Measurements from ENCODE around the gene NUDT3.
"Not testable (repeated sequence)": the region's sequence is repeated elsewhere in the genome, so short reads cannot be mapped to it uniquely, and the experiment has no call there.

The NUDT3 gene

DNA sequence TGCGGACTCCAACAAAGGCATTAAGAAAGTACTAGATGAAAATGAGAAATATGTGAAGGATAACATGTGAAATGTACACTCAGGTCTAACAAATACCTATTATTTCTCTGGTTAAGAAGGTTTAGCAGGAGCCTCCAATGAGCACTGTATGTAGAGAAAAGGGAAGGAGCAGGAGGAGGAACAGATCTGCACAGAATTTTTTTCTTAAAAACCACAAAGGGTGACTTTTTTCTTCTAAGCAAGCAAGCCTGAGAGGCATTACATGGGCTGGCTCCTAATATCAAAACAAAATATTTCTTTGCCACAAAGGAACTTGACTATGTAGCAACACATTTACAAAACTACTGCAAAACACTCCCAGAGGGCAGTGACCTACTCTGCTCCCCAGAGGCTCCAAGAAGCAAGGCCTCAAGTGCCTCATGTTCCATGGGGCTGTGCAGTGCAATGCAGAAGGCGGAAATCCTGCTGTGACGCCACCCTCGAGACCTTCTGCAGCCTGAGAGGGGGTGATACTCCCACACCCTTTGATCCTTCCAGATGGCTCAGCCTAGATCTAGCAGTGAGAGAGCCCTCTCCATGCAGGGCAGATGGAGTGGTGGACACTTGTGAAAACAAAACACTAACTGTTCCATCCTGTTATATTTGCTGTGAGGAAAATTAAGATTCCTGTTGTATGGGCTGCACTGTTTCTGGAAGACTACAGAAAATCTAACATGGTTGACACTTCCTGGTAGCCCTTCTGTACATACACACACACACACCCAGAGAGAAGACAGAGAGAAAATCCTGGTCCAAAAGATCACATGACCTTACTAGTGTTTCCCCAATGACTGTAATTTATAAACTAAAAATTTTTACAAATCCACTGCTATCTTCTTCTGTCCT, 107.7 kb downstream of the NUDT3 start:
- no peak for DNase-seq

DNA sequence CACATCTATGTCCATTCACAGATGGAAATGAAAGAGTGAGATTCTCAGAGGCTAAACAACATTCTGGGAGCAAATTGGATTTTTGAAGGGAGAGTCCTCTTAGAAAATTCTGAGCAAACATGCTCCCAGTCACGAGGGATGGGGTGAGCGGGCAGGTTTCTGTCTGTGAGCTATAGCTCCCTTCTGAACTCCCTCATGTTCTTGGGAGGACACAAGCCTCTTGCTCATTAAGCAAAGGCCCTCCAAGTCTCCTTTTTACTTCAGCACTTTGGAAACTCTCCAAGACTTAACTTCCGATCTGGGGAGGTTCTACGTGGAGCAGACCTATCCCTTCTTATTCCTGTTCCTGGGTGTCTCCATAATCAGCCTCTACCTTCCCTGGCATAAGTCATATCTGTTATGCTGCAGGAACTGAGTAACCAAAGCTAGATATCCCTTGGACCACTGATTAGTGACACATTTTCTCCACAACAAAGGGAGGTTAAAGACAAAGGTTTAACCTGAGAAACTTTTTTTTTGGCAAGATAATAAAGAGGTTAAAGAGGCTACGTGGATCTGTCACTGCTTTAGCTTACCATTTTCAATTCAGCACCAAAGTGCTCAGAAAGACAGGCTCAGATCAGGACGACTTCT, 110.7 kb downstream of the NUDT3 start:
- no peak for DNase-seq

- DNase-seq, result no peak
These were observed 112.3 kb downstream of the NUDT3 start for GRCh38 chr6:34280216-34280615.

GRCh38 chr6:34278833-34279232, 113.6 kb downstream of the NUDT3 start:
- DNase-seq, result no peak

GRCh38 chr6:34277763-34278112, 114.7 kb downstream of the NUDT3 start:
- DNase-seq, result no peak

GRCh38 chr6:34276881-34277762, 115.3 kb downstream of the NUDT3 start:
- no peak for DNase-seq

- no peak for DNase-seq
These were observed 116.3 kb downstream of the NUDT3 start for GRCh38 chr6:34276191-34276590.

- DNase-seq, result no peak
These were observed 117.2 kb downstream of the NUDT3 start for GRCh38 chr6:34275128-34275804.

DNA sequence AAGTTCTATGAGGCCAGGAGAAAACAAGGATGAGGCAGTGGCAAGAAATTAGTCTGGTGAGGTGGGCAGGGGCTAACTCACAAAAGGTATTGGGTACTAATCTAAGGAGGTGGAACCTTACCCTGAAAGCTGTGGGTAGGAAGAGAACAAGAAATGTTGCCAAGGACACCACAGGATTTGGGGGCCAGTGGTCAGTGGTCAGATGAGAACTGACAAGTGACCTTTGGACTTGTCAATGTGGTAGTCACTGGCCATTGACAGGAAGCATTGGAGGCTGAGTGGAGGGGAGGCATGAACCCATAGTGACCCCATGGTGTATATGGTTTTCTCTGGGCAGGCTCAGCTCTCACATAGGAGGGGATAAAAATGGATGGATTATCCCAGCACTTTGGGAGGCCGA, 118.3 kb downstream of the NUDT3 start:
- no peak for DNase-seq

DNA sequence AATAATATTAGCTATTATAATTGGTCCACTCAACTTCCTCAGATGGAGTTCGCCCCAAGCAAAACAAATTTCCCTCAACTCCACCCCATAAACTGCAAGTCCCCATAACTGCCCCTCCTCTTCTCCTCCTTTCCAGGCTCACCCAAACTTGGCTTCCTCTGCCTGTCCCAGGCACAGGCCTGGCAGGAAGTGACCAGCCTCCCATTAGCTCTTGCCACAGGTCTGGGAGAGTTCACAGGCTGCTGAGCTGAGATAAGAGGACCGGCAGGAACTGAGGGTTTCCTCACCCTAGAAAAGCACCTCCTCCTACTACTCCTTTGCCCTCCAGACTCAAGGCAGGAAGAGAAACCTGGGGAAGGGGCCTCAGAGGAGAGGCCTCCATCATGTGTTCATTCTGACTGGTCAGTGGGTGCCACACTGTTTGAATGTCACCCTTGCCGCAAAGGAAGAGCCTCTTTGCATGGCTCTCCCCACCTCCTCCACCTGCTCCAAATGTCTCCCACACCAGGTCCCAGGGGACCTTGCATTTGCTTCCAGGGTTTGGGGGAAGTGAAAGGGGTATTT, 119.1 kb downstream of the NUDT3 start:
- DNase-seq, result no peak

DNA sequence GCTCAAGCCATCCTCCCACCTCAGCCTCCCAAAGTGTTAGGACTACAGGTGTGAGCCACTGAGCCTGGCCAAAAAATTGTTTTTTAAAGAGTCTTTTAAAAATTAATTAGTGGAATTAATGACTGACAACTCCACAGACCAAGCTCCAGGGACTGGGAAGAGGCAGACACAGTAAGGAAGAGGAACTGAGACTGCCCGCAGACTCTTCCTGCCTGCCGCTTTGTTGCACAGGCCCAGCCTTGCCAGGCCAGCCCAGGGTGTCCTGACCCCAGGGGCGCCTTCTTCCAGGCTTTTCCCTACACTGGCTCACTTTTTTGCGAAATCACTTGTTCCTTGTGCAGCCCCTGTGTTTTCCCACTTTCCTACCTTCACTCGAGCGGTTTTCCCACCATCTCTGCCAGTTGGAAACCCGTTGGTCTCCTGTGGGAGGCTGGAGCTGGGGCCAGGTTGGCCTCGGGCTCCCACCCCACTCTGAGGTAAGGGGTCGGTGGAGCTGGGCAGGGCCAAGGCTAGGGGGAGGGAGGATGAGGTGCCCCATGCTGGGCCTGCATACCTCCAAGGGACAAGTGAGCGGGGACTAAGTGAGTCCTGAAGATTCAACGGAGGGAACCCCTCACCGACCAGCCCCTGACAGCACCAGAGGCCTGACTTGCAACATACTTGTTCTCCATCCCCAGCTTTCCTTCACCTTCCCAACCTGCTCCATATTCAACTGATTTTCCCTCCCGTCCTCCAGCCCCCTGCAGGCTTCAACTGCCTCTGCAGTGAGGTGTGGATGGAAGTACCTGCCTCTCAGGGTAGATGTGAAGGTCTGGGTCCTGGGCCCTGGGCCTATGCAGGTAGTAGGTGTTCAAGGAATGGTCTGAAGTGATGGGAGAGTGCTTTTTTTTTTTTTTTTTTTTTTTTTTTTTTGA, 120.2 kb downstream of the NUDT3 start:
- no peak for DNase-seq

DNA sequence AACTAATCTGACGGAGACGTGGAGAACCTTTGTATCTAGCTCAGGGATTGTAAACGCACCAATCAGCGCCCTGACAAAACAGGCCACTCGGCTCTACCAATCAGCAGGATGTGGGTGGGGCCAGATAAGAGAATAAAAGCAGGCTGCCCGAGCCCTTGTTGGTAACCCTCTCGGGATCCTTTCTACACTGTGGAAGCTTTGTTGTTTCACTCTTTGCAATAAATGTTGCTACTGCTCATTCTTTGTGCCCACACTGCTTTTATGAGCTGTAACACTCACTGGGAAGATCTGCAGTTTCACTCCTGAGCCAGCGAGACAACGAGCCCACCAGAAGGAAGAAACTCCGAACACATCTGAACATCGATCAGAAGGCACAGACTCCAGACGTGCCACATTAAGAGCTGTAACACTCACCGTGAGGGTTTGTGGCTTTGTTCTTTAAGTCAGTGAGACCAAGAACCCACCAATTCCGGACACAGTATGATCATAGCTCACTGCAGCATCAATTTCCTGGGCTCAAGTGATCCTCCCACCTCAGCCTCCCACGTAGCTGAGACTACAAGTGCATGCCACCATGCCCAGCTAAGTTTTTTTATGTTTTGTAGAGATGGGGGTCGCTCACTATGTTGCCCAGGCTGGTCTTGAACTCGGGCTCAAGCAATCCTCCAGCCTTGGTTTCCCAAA, 122.7 kb downstream of the NUDT3 start:
- DNase-seq, result not testable (repeated sequence)

GRCh38 chr6:34269132-34269531, 123.3 kb downstream of the NUDT3 start:
- DNase-seq, result not testable (repeated sequence)

DNA sequence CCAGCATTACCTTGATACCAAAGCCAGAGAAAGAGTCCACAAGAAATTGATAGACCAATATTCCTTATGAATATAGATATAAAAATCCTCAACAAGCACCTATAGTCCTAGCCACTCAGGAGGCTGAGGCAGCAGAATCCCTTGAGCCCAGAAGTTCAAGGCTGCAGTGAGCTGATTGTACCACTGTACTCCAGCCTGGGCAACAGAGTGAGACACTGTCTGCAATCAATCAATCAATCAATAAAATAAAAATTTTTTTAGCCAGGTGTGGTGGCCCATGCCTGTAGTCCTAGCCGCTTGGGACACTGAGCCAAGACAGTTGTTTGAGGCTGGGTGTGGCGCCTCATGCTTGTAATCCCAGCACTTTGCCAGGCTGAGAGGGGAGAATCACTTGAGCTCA, 124.7 kb downstream of the NUDT3 start:
- DNase-seq, result no peak

GRCh38 chr6:34263484-34263883, 129.0 kb downstream of the NUDT3 start:
- DNase-seq, result not testable (repeated sequence)

- no peak for DNase-seq
These were observed 131.7 kb downstream of the NUDT3 start for GRCh38 chr6:34260576-34261267.

DNA sequence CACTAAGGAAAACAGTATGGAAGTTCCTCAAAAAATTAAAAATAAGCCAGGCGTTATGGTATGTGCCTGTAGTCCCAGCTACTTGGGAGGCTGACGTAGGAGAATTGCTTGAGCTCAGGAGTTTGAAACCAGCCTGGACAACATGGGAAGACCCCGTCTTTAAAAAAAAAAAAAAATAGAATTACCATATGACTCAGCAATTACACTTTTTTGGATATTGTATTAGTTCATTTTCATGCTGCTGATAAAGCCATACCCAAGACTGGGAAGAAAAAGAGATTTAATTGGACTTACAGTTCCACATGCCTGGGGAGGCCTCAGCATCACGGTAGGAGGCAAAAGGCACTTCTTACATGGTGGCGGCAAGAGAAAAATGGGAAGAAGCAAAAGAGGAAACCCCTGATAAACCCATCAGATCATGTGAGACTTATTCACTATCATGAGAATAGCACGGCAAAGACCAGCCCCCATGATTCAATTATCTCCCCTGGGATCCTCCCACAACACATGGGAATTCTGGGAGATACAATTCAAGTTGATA, 132.9 kb downstream of the NUDT3 start:
- DNase-seq, result no peak

GRCh38 chr6:34252395-34252794, 140.1 kb downstream of the NUDT3 start:
- not testable (repeated sequence) for DNase-seq

DNA sequence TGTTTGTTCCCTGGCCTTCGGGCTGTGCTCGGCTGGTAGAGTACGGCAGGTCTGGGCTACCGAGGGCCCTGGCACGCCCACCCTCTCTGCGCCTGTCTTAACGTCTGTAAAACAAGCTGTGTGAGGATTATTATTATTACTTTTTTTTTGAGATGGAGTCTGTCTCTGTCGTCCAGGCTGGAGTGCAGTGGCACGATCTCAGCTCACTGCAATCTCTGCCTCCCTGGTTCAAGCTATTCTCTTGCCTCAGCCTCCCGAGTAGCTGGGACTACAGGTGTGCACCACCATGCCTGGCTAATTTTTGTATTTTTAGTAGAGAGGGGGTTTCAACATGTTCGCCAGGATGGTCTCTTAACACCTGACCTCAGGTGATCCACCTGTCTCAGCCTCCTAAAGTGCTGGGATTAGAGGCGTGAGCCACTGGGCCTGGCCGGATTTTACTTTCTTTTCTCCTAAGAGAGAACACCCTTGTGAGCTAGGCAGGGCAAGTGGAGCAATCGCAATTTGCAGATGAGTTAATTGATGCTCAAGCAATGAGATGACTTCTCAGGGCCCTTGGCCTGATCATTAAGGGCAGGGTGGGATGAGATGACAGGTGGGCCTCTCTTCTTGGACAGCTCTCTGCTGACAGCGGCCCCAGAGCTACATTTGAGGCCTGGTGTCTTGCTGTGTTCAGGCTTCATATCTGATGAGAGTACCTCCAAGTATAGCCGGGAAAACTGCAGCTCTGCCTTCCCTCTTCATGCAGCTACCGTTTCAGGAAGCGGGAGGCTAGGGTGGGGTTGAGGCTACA, 142.8 kb downstream of the NUDT3 start:
- no peak for DNase-seq

Measured in activated CD8-positive, alpha-beta memory T cell treated with anti-CD3 and anti-CD28 coated beads, Interleukin-2, amount 50 U/mL, for 4 hours (primary cell).